ENCODE data around the gene ADCK2. TPM values are rescaled to one million over a fixed set of nuclear protein-coding genes. Genes with fewer than 3 reads are reported as not detected.

The ADCK2 gene
- polyA plus RNA-seq, 3 donors = 8.7 to 28.7 (median 18.3) TPM

- Histone ChIP-seq H3K4me2 (replicated peaks; ENCODE audit: extremely low read depth, low read length, poor library complexity, severe bottlenecking) (no peak overlapping the region), H3K9me3 (replicated peaks in 1 of 2; ENCODE audit: control insufficient read depth in 1 of 2, insufficient read depth in 1 of 2, low read length in 2 of 2) (peaks cover 3 to 18% of the 10 kb centered on the region in 2 donors), H3K27me3 (ENCODE audit: control insufficient read depth in 2 of 2, insufficient read depth in 2 of 2, low read length in 2 of 2) (peaks cover 31 to 55% of the 10 kb centered on the region in 2 donors), H3K9ac (ENCODE audit: insufficient read depth, low read length, poor library complexity, severe bottlenecking) (no peak overlapping the region), H3K27ac (ENCODE audit: low read depth in 1 of 2, low read length in 2 of 2) (no peak overlapping the region), H3K79me2 (ENCODE audit: insufficient read depth, low read length) (no peaks in the 10 kb centered on the region), H3K4me1 (ENCODE audit: control insufficient read depth in 1 of 2, insufficient read depth in 2 of 2, low read length in 2 of 2) (peaks cover 15 to 18% of the 10 kb centered on the region in 2 donors), H4K20me1 (ENCODE audit: insufficient read depth, low read length) (no peaks in the 10 kb centered on the region), H3K4me3 (replicated peaks in 1 of 3; ENCODE audit: low read depth in 2 of 3, low read length in 3 of 3) (no peak overlapping the region), H3K36me3 (replicated peaks in 1 of 2; ENCODE audit: control insufficient read depth in 1 of 2, insufficient read depth in 2 of 2, low read length in 2 of 2) (no peaks in the 10 kb centered on the region), H2AFZ (ENCODE audit: insufficient read depth, low read depth, low read length, poor library complexity, severe bottlenecking) (no peak overlapping the region)
- WGBS (ENCODE audit: insufficient coverage) = 94% methylated on average over 6 of the region's 6 CpGs
- peak overlapping the region in 1 of 2 donors; percentile 97 for H3K4me3 Mint-ChIP-seq
- peaks cover 0 to 10% of the 10 kb centered on the region in 2 donors for H3K36me3 Mint-ChIP-seq
- no peak for TF ChIP-seq CTCF (IDR thresholded peaks at IDR 0.05)
- H3K27me3 Mint-ChIP-seq (ENCODE audit: low read depth in 3 of 3) = peaks cover 58 to 70% (median 69%) of the 10 kb centered on the region in 3 donors
- no peak for DNase-seq
- peaks cover 0 to 27% (median 11%) of the 10 kb centered on the region in 7 donors for H3K9me3 Mint-ChIP-seq
- peaks cover 20% of the 10 kb centered on the region for H3K4me1 Mint-ChIP-seq
- no peak overlapping the region for H3K27ac Mint-ChIP-seq
- intact Hi-C loops (cut with micrococcal nuclease) = no loop called here
These were observed 34.5 kb upstream of the ADCK2 start for GRCh38 chr7:140638173-140638791.

DNA sequence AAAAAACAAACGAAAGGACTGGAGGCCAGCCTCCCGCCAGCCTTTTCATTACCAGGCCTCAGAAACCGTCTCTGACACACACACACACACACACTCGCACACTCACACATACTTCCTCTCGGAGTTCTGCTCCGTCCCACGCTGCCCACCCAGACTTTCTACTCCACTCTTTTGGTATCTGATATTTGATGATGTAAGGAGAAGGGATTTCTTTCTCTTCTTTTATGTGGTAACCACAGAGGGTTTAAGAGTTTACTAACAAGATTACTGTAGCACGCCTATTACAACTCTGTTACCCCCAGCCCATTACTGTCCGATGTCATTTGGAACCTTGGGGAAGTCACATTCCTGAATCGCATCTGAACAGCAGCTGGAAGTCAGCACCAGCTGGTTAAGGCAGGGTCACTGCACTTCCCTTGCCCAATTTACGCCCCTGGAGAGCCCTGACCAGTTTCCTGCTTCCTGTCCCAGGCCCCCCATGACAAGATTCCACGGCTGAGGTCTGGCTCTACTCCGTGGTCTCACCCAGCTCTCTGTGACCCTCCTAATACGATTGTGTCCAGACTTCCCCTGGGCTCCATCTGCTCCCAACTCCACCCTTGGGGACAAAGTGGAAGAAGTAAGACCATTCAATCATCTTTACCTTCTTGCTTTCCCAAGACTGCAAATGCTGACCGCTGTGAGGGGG, 33.2 kb upstream of the ADCK2 start:
- Histone ChIP-seq H3K9ac (ENCODE audit: insufficient read depth, low read length, poor library complexity, severe bottlenecking) (no peak overlapping the region), H3K4me2 (replicated peaks; ENCODE audit: extremely low read depth, low read length, poor library complexity, severe bottlenecking) (peak overlapping the region; percentile 79), H3K79me2 (ENCODE audit: insufficient read depth, low read length) (no peaks in the 10 kb centered on the region), H3K4me3 (replicated peaks in 1 of 3; ENCODE audit: low read depth in 2 of 3, low read length in 3 of 3) (peak overlapping the region in 2 of 3 experiments; percentile 18 to 67), H3K27me3 (ENCODE audit: control insufficient read depth in 2 of 2, insufficient read depth in 2 of 2, low read length in 2 of 2) (peaks cover 33 to 64% of the 10 kb centered on the region in 2 donors), H3K9me3 (replicated peaks in 1 of 2; ENCODE audit: control insufficient read depth in 1 of 2, insufficient read depth in 1 of 2, low read length in 2 of 2) (peaks cover 3 to 18% of the 10 kb centered on the region in 2 donors), H2AFZ (ENCODE audit: insufficient read depth, low read depth, low read length, poor library complexity, severe bottlenecking) (peak overlapping the region; percentile 43), H4K20me1 (ENCODE audit: insufficient read depth, low read length) (no peaks in the 10 kb centered on the region), H3K4me1 (ENCODE audit: control insufficient read depth in 1 of 2, insufficient read depth in 2 of 2, low read length in 2 of 2) (peaks cover 15 to 18% of the 10 kb centered on the region in 2 donors), H3K36me3 (replicated peaks in 1 of 2; ENCODE audit: control insufficient read depth in 1 of 2, insufficient read depth in 2 of 2, low read length in 2 of 2) (no peaks in the 10 kb centered on the region), H3K27ac (ENCODE audit: low read depth in 1 of 2, low read length in 2 of 2) (no peak overlapping the region)
- peaks cover 63 to 75% (median 74%) of the 10 kb centered on the region in 3 donors for H3K27me3 Mint-ChIP-seq (ENCODE audit: low read depth in 3 of 3)
- WGBS (ENCODE audit: insufficient coverage) = 1% methylated on average over 11 of the region's 15 CpGs
- intact Hi-C loops (cut with micrococcal nuclease) = no loop called here
- H3K9me3 Mint-ChIP-seq = peaks cover 0 to 27% (median 11%) of the 10 kb centered on the region in 7 donors
- no peak for TF ChIP-seq CTCF (IDR thresholded peaks at IDR 0.05)
- DNase-seq = no peak
- peak overlapping the region; percentile 80 to 97 for H3K4me3 Mint-ChIP-seq
- H3K27ac Mint-ChIP-seq = no peak overlapping the region
- peaks cover 0 to 10% of the 10 kb centered on the region in 2 donors for H3K36me3 Mint-ChIP-seq
- H3K4me1 Mint-ChIP-seq = peaks cover 20% of the 10 kb centered on the region
